Natural killer cell (primary cell): ENCODE measurements around the gene NSL1. TPM values are rescaled to one million over a fixed set of nuclear protein-coding genes. Genes with fewer than 3 reads are reported as not detected.
A peak's percentile ranks its signal among the peaks of the same experiment; 100 is the strongest.

Experiments
- ATAC-seq, 3 donors: fragments of 150-1000 bp in 2 of 3; fragments of 200-7000 bp in 1 of 3; cut with Tn5 transposase; 1 replicate in 1 of 3; 2 replicates in 2 of 3; pipeline ENCODE4 v1.10.0; 2021; ENCODE audit warnings: mild to moderate bottlenecking in 2 of 3, moderate library complexity in 2 of 3
- DNase-seq, 2 donors: peaks; one replicate each; pipeline versions ENCODE4 v3.0.0 to v3.0.0-alpha.2; 2013 to 2021; ENCODE audit warnings: mixed read lengths in 1 of 2
- H3K27ac ChIP-seq: one replicate; pipeline ENCODE4 v1.5.1; 2013; ENCODE audit warnings: mild to moderate bottlenecking, low read length
- H3K27me3 ChIP-seq: one replicate; pipeline ENCODE4 v1.6.1; 2013; ENCODE audit warnings: low read length; ENCODE audit not compliant: control insufficient read depth, insufficient read depth
- H3K36me3 ChIP-seq: one replicate; pipeline ENCODE4 v1.6.1; 2013; ENCODE audit warnings: low read length; ENCODE audit not compliant: control insufficient read depth, insufficient read depth
- H3K4me1 ChIP-seq: one replicate; pipeline ENCODE4 v1.6.1; 2013; ENCODE audit warnings: low read length; ENCODE audit not compliant: control insufficient read depth, insufficient read depth
- H3K4me3 ChIP-seq: one replicate; pipeline ENCODE4 v1.5.1; 2013; ENCODE audit warnings: low read length
- H3K9me3 ChIP-seq: one replicate; pipeline ENCODE4 v1.6.1; 2013; ENCODE audit warnings: low read length; ENCODE audit not compliant: control insufficient read depth, insufficient read depth
- H3K27ac Mint-ChIP-seq, 2 donors: one replicate each; pipeline ENCODE4 v1.8.0; 2022; ENCODE audit warnings: mild to moderate bottlenecking in 2 of 2, mixed read lengths in 2 of 2, moderate library complexity in 1 of 2
- H3K27me3 Mint-ChIP-seq, 2 donors: one replicate each; pipeline ENCODE4 v1.8.0; 2022; ENCODE audit warnings: low read depth in 2 of 2, mixed read lengths in 2 of 2
- H3K36me3 Mint-ChIP-seq: one replicate; pipeline ENCODE4 v1.8.0; 2022; ENCODE audit warnings: mixed read lengths
- H3K4me1 Mint-ChIP-seq, 2 donors: one replicate each; pipeline ENCODE4 v1.8.0; 2022; ENCODE audit warnings: mixed read lengths in 2 of 2
- H3K4me3 Mint-ChIP-seq: one replicate; pipeline ENCODE4 v1.8.0; 2022; ENCODE audit warnings: mild to moderate bottlenecking, moderate library complexity, mixed read lengths
- H3K9me3 Mint-ChIP-seq, 2 donors: one replicate each; pipeline ENCODE4 v1.8.0; 2022; ENCODE audit warnings: mixed read lengths in 2 of 2
- CTCF ChIP-seq: fragments of 200-600 bp; IDR thresholded peaks from one replicate; pipeline ENCODE4 v1.8.0; 2022; ENCODE audit warnings: antibody characterized with exemption
- WGBS: methylation state at CpG from one replicate; pipeline ENCODE4 v1.1.7; 2013; ENCODE audit warnings: missing lambda C conversion rate; ENCODE audit not compliant: insufficient coverage; 5-methylcytosine and 5-hydroxymethylcytosine counted together
- intact Hi-C: fragments of 100-400 bp; cut with micrococcal nuclease; formaldehyde crosslinking; loops from one replicate; pipeline ENCODE4 v1.14.2; 2022
- total RNA-seq, 4 donors: library from RNA; stranded (reverse); fragments of 120-200 nt in 1 of 4; gene quantifications; one replicate each; pipeline versions ENCODE4 v1.2.3 to v1.2.4, GENCODE V29; 2013 to 2022

NSL1 gene
- total RNA-seq, 3 donors from 2014 or later (not counting 1 experiment from before 2014, with no cell fraction given) = 17.0 to 23.8 (median 23.4) TPM

- intact Hi-C loops = no loop called here
- ATAC-seq = no peak
- H3K27me3 ChIP-seq = peaks cover 1% of the 10 kb centered on the region
These were observed 81.0 kb downstream of the NSL1 start for GRCh38 chr1:212710566-212710965.

GRCh38 chr1:212703991-212704564 is 87.5 kb downstream of the NSL1 start:
- Mint-ChIP-seq H3K4me3 (no peak overlapping the region), H3K27me3 (peaks cover 0 to 11% of the 10 kb centered on the region in 2 donors), H3K9me3 (no peaks in the 10 kb centered on the region), H3K36me3 (no peaks in the 10 kb centered on the region), H3K27ac (no peak overlapping the region), H3K4me1 (peaks cover 0 to 23% of the 10 kb centered on the region in 2 donors)
- intact Hi-C loops = no loop called here
- Histone ChIP-seq H3K36me3 (no peaks in the 10 kb centered on the region), H3K4me3 (no peak overlapping the region), H3K27ac (no peak overlapping the region), H3K27me3 (peaks cover 2% of the 10 kb centered on the region), H3K4me1 (peaks cover 18% of the 10 kb centered on the region), H3K9me3 (no peaks in the 10 kb centered on the region)
- no peak for TF ChIP-seq CTCF
- DNase-seq = no peak
- ATAC-seq = no peak
- WGBS = 84% methylated on average over 9 of the region's 9 CpGs

More at GRCh38 chr1:212710566-212710965, 81.0 kb downstream of the NSL1 start:
- Histone ChIP-seq H3K4me3 (no peak overlapping the region), H3K9me3 (no peaks in the 10 kb centered on the region), H3K4me1 (no peaks in the 10 kb centered on the region), H3K36me3 (no peaks in the 10 kb centered on the region), H3K27ac (no peak overlapping the region)
- Mint-ChIP-seq H3K4me3 (no peak overlapping the region), H3K9me3 (no peaks in the 10 kb centered on the region), H3K27me3 (peaks cover under 1 to 11% of the 10 kb centered on the region in 2 donors), H3K27ac (no peak overlapping the region), H3K4me1 (no peaks in the 10 kb centered on the region), H3K36me3 (no peaks in the 10 kb centered on the region)
- no peak for TF ChIP-seq CTCF
- DNase-seq = no peak
- 72% methylated on average over 6 of the region's 6 CpGs for WGBS

GRCh38 chr1:212702672-212703071 is 88.9 kb downstream of the NSL1 start:
- TF ChIP-seq CTCF = no peak
- Mint-ChIP-seq H3K27ac (no peak overlapping the region), H3K4me3 (no peak overlapping the region), H3K9me3 (no peaks in the 10 kb centered on the region), H3K27me3 (peaks cover 12 to 20% of the 10 kb centered on the region in 2 donors), H3K4me1 (peaks cover 12 to 36% of the 10 kb centered on the region in 2 donors), H3K36me3 (no peaks in the 10 kb centered on the region)
- ATAC-seq (no peak), DNase-seq (peak in 1 of 2 donors; percentile 30)
- intact Hi-C loops = no loop called here
- H3K27me3 ChIP-seq = peaks cover 9% of the 10 kb centered on the region
- 92% methylated on average over 1 of the region's 1 CpG for WGBS
- no peak overlapping the region for H3K4me3 ChIP-seq
- no peak overlapping the region for H3K27ac ChIP-seq
- no peaks in the 10 kb centered on the region for H3K9me3 ChIP-seq
- H3K36me3 ChIP-seq = no peaks in the 10 kb centered on the region
- peaks cover 28% of the 10 kb centered on the region for H3K4me1 ChIP-seq

- Histone ChIP-seq H3K4me1 (peaks cover 28% of the 10 kb centered on the region), H3K27me3 (peaks cover 17% of the 10 kb centered on the region), H3K9me3 (no peaks in the 10 kb centered on the region), H3K4me3 (no peak overlapping the region), H3K27ac (no peak overlapping the region), H3K36me3 (no peaks in the 10 kb centered on the region)
- intact Hi-C loops = no loop called here
- Mint-ChIP-seq H3K27me3 (peaks cover 19 to 27% of the 10 kb centered on the region in 2 donors), H3K4me3 (no peak overlapping the region), H3K9me3 (no peaks in the 10 kb centered on the region), H3K27ac (no peak overlapping the region), H3K36me3 (no peaks in the 10 kb centered on the region), H3K4me1 (peaks cover 15 to 38% of the 10 kb centered on the region in 2 donors)
- ATAC-seq (no peak), DNase-seq (no peak)
- 80% methylated on average over 1 of the region's 1 CpG for WGBS
- no peak for TF ChIP-seq CTCF
These were observed 89.7 kb downstream of the NSL1 start for GRCh38 chr1:212701910-212702309.
